SU-DHL-6 (cell line): ENCODE results near the gene MXD1.

Experiments used
- CTCF ChIP-seq: fragments of 200-600 bp; sonication (generic); IDR thresholded peaks from one replicate; pipeline ENCODE4 v1.5.1; 2017; ENCODE audit warnings: antibody characterized with exemption, mild to moderate bottlenecking, low read length, moderate library complexity; ENCODE audit not compliant: insufficient read depth, poor library complexity, severe bottlenecking
- EZH2phosphoT487 ChIP-seq: fragments of 200-600 bp; sonication (generic), shearing (Covaris generic); conservative IDR thresholded peaks from 2 replicates; pipeline ENCODE4 v1.6.1; 2018; ENCODE audit warnings: mild to moderate bottlenecking, antibody characterized with exemption, low read length, moderate library complexity, mixed read lengths

GRCh38 chr2:69933254-69933828, 18.4 kb downstream of the MXD1 start:
- TF ChIP-seq CTCF (no peak), EZH2phosphoT487 (no peak)
